Measurements from ENCODE around the gene ARL4C. TPM values are rescaled to one million over a fixed set of nuclear protein-coding genes. Genes with fewer than 3 reads are reported as not detected.

Gene ARL4C
- total and polyA plus RNA-seq, 2 of the 8 experiments (the other 6 are each of a cell fraction or from before 2014, with no cell fraction given) = 7.0 to 16.9 TPM

GRCh38 chr2:234453216-234453615 lies 43.7 kb downstream of the ARL4C start:
- no peak overlapping the region for H3K14ac ChIP-seq (ENCODE audit: insufficient read length)
- 88% methylated on average over 5 of the region's 5 CpGs; no CpG with 5 or more reads in 1 of the 2 experiments for WGBS, 2 experiments (ENCODE audit: extremely low coverage in 1 of 2, insufficient coverage in 1 of 2, insufficient read length in 1 of 2, insufficient replicate concordance in 2 of 2, low coverage in 1 of 2, low lambda C conversion rate in 2 of 2, missing lambda C conversion rate in 1 of 2)
- POLR2A ChIA-PET (ENCODE audit: partially characterized antibody) = no interaction called here

More at GRCh38 chr2:234453216-234453615, 43.7 kb downstream of the ARL4C start:
- CTCF ChIA-PET (ENCODE audit: partially characterized antibody) = no interaction called here
- Histone ChIP-seq H4K91ac (replicated peaks; ENCODE audit: insufficient read length, low read length) (no peak overlapping the region), H4K5ac (ENCODE audit: insufficient read length, low read depth, low read length) (no peak overlapping the region), H4K20me1 (replicated peaks in 1 of 2; ENCODE audit: control insufficient read depth in 1 of 2, insufficient read depth in 2 of 2, low read length in 2 of 2) (no peaks in the 10 kb centered on the region), H3K36me3 (ENCODE audit: control insufficient read depth in 2 of 4, insufficient read depth in 4 of 4, low read length in 3 of 4) (no peaks in the 10 kb centered on the region), H2BK5ac (ENCODE audit: low read depth, low read length) (no peak overlapping the region), H2BK120ac (replicated peaks; ENCODE audit: low read depth, low read length) (no peak overlapping the region), H2BK12ac (ENCODE audit: low read depth, low read length) (no peak overlapping the region), H3K56ac (replicated peaks; ENCODE audit: insufficient read length, low read depth, low read length) (no peak overlapping the region), H3K4me2 (ENCODE audit: insufficient read depth in 1 of 2, low read depth in 2 of 2, low read length in 2 of 2) (no peak overlapping the region), H2AK5ac (ENCODE audit: low read depth, low read length) (no peak overlapping the region), H2AFZ (ENCODE audit: low read length) (no peak overlapping the region), H3K27me3 (replicated peaks in 1 of 4; ENCODE audit: control insufficient read depth in 3 of 4, extremely low read depth in 1 of 4, insufficient read depth in 3 of 4, low read length in 3 of 4) (no peaks in the 10 kb centered on the region), H3K23ac (ENCODE audit: insufficient read length) (no peak overlapping the region), H2BK15ac (ENCODE audit: low read length) (no peak overlapping the region), H3K4me1 (replicated peaks in 1 of 4; ENCODE audit: control insufficient read depth in 3 of 4, insufficient read depth in 4 of 4, low read length in 3 of 4) (peaks cover 4 to 8% (median 7%) of the 10 kb centered on the region in 4 experiments; a peak in 5 of 7 replicates), H3K4ac (replicated peaks; ENCODE audit: insufficient read length, low read depth, low read length) (no peak overlapping the region), H3K18ac (ENCODE audit: extremely low read depth, low read length) (no peak overlapping the region), H3K9me3 (ENCODE audit: insufficient read depth in 2 of 2, low read depth in 1 of 2, low read length in 1 of 2) (peaks cover 2% of the 10 kb centered on the region in 2 experiments; a peak in 1 of 4 replicates), H3K4me3 (ENCODE audit: extremely low read depth in 1 of 4, insufficient read depth in 2 of 4, low read depth in 3 of 4, low read length in 4 of 4) (no peak overlapping the region), H3K9ac (replicated peaks in 1 of 4; ENCODE audit: extremely low read depth in 1 of 4, low read depth in 3 of 4, low read length in 3 of 4) (no peak overlapping the region), H3K79me2 (ENCODE audit: control insufficient read depth in 1 of 2, insufficient read depth in 2 of 2, low read length in 2 of 2) (no peaks in the 10 kb centered on the region), H3K23me2 (ENCODE audit: low read depth, low read length) (no peaks in the 10 kb centered on the region), H4K8ac (ENCODE audit: extremely low read depth, insufficient read depth, low read length) (no peak overlapping the region), H2BK20ac (ENCODE audit: low read length) (no peak overlapping the region), H3K27ac (ENCODE audit: low read depth, low read length) (no peak overlapping the region), H3K79me1 (ENCODE audit: low read depth, low read length) (no peaks in the 10 kb centered on the region)
- no peak for DNase-seq (ENCODE audit: low read depth in 1 of 2, low spot score in 2 of 2)
- TF ChIP-seq EZH2 (IDR thresholded peaks at IDR 0.05; ENCODE audit: low read depth, low read length, severe bottlenecking) (no peak), PHF8 (conservative IDR thresholded peaks at IDR 0.05; ENCODE audit: low read depth, low read length) (no peak), GABPA (IDR thresholded peaks at IDR 0.05; ENCODE audit: borderline replicate concordance, insufficient read depth, low read length) (no peak), BACH1 (IDR thresholded peaks at IDR 0.05; ENCODE audit: low read length) (no peak), TBP (IDR thresholded peaks at IDR 0.05; ENCODE audit: low read depth, low read length) (no peak), MAFK (IDR thresholded peaks at IDR 0.05; ENCODE audit: low read depth, low read length) (no peak), SIRT6 (IDR thresholded peaks at IDR 0.05; ENCODE audit: low read length) (no peak), CTBP2 (IDR thresholded peaks at IDR 0.05; ENCODE audit: borderline replicate concordance, insufficient read depth, insufficient read length, low read length) (no peak), HDAC2 (IDR thresholded peaks at IDR 0.05; ENCODE audit: borderline replicate concordance in 1 of 2, low read depth in 2 of 2, low read length in 2 of 2) (no peak)
- no peak for FAIRE-seq
